ENCODE data around the gene NT5C1B.

NT5C1B gene

GRCh38 chr2:18588802-18589201, 567 bp downstream of the NT5C1B start:
- Histone ChIP-seq H3K4me3 (ENCODE audit: low read depth, low read length) (no peak overlapping the region), H2AFZ (no peak overlapping the region), H3K4me2 (ENCODE audit: low read length) (no peak overlapping the region), H3K9ac (no peak overlapping the region), H3K27ac (no peak overlapping the region), H3K79me2 (no peaks in the 10 kb centered on the region), H3K27me3 (ENCODE audit: control insufficient read depth, insufficient read depth, low read length) (no peaks in the 10 kb centered on the region), H3K4me1 (no peaks in the 10 kb centered on the region), H3K9me3 (ENCODE audit: control insufficient read depth, low read length) (no peaks in the 10 kb centered on the region), H3K36me3 (ENCODE audit: control insufficient read depth, insufficient read depth, low read length) (no peaks in the 10 kb centered on the region)
- TF ChIP-seq CTCF (IDR thresholded peaks at IDR 0.05) = no peak

DNA sequence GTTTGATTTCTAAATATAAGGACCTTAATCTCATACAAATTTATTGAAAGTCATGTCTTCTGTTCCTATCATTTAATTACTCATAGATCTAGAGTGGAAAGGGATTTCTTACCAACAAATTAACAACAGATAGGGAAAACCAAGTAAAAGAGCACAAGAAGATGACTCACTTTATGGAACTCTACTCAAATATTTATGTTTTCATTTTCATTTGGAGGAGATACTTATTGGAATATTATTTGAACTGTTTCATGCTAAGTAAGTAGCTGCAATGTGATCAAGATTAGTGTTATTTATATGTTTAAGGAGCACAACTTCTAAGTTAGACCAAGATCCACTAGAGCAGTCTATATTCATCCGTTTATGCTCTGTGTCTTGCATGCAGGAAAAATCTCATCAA, 1.3 kb downstream of the NT5C1B start:
- Histone ChIP-seq H3K4me2 (ENCODE audit: low read length) (no peak overlapping the region), H3K9me3 (ENCODE audit: control insufficient read depth, low read length) (no peaks in the 10 kb centered on the region), H3K27ac (no peak overlapping the region), H3K9ac (no peak overlapping the region), H3K4me1 (no peaks in the 10 kb centered on the region), H2AFZ (no peak overlapping the region), H3K27me3 (ENCODE audit: control insufficient read depth, insufficient read depth, low read length) (no peaks in the 10 kb centered on the region), H3K36me3 (ENCODE audit: control insufficient read depth, insufficient read depth, low read length) (no peaks in the 10 kb centered on the region), H3K4me3 (ENCODE audit: low read depth, low read length) (no peak overlapping the region), H3K79me2 (no peaks in the 10 kb centered on the region)
- TF ChIP-seq CTCF (IDR thresholded peaks at IDR 0.05) = no peak

GRCh38 chr2:18585526-18585925, 3.8 kb downstream of the NT5C1B start:
- Histone ChIP-seq H3K9ac (no peak overlapping the region), H3K4me1 (no peaks in the 10 kb centered on the region), H3K79me2 (no peaks in the 10 kb centered on the region), H3K9me3 (ENCODE audit: control insufficient read depth, low read length) (no peaks in the 10 kb centered on the region), H3K27me3 (ENCODE audit: control insufficient read depth, insufficient read depth, low read length) (no peaks in the 10 kb centered on the region), H3K27ac (no peak overlapping the region), H3K4me2 (ENCODE audit: low read length) (no peak overlapping the region), H3K36me3 (ENCODE audit: control insufficient read depth, insufficient read depth, low read length) (no peaks in the 10 kb centered on the region), H2AFZ (no peak overlapping the region), H3K4me3 (ENCODE audit: low read depth, low read length) (no peak overlapping the region)
- no peak for TF ChIP-seq CTCF (IDR thresholded peaks at IDR 0.05)

GRCh38 chr2:18584608-18584954, 4.8 kb downstream of the NT5C1B start:
- no peak for TF ChIP-seq CTCF (IDR thresholded peaks at IDR 0.05)
- no peaks in the 10 kb centered on the region for H3K27me3 ChIP-seq (ENCODE audit: control insufficient read depth, insufficient read depth, low read length)
- no peak overlapping the region for H3K4me2 ChIP-seq (ENCODE audit: low read length)
- H3K36me3 ChIP-seq (ENCODE audit: control insufficient read depth, insufficient read depth, low read length) = no peaks in the 10 kb centered on the region
- H2AFZ ChIP-seq = no peak overlapping the region
- no peak overlapping the region for H3K27ac ChIP-seq
- H3K4me1 ChIP-seq = no peaks in the 10 kb centered on the region
- H3K9ac ChIP-seq = no peak overlapping the region
- no peaks in the 10 kb centered on the region for H3K79me2 ChIP-seq
- no peak overlapping the region for H3K4me3 ChIP-seq (ENCODE audit: low read depth, low read length)
- no peaks in the 10 kb centered on the region for H3K9me3 ChIP-seq (ENCODE audit: control insufficient read depth, low read length)

GRCh38 chr2:18583905-18584607, 5.3 kb downstream of the NT5C1B start:
- H2AFZ ChIP-seq = no peak overlapping the region
- H3K4me1 ChIP-seq = no peaks in the 10 kb centered on the region
- no peaks in the 10 kb centered on the region for H3K9me3 ChIP-seq (ENCODE audit: control insufficient read depth, low read length)
- no peak overlapping the region for H3K27ac ChIP-seq
- no peaks in the 10 kb centered on the region for H3K27me3 ChIP-seq (ENCODE audit: control insufficient read depth, insufficient read depth, low read length)
- H3K79me2 ChIP-seq = no peaks in the 10 kb centered on the region
- H3K4me2 ChIP-seq (ENCODE audit: low read length) = no peak overlapping the region
- H3K4me3 ChIP-seq (ENCODE audit: low read depth, low read length) = no peak overlapping the region
- H3K36me3 ChIP-seq (ENCODE audit: control insufficient read depth, insufficient read depth, low read length) = no peaks in the 10 kb centered on the region
- no peak overlapping the region for H3K9ac ChIP-seq
- no peak for TF ChIP-seq CTCF (IDR thresholded peaks at IDR 0.05)
